ENCODE data around the gene NRP1. TPM values are rescaled to one million over a fixed set of nuclear protein-coding genes. Genes with fewer than 3 reads are reported as not detected.

NRP1 gene
- total RNA-seq, 1 donor = 173 TPM

DNA sequence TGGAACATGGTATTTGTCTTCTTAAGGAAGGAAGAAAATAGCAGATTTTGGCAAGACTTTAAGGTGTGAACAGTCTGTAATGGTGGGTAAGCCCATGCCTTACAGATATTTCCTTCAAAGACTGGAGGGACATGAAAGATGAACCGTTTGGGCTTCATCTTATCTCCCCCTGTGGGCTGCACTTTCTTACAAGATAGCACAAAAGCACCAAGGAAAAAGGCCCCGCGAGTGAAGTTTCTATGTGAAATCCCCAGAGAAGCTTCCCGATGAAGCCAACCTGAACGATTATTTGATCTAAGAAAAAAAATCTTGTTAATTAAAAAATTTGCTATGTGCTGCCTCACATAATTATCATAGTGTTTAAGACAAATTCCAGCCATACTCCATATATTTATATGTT is 91.5 kb downstream of the NRP1 start:
- H3K9me3 ChIP-seq (ENCODE audit: low read depth, low read length) = no peaks in the 10 kb centered on the region
- DNase-seq (ENCODE audit: insufficient read length, low spot score, missing footprints) = no peak
- H4K20me1 ChIP-seq (ENCODE audit: insufficient read depth, low read length) = no peaks in the 10 kb centered on the region

DNA sequence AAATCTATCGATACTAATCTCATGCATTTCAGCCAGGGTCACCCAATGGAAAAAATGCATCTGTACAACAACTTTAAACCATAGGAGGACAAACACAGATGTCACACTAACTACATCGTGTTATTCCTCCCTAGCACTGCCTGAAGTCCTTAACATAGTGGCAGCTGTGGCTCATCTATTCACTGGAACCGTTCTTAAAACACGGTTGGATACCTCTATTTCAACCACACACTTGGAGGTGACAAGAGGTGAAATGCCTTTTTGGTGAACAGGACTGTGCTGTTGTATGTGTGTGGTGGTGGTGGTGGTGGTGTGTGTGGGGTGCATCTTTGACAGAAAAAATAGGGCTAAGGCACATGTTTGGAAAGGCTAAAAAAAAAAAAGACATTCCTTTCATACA is 93.1 kb downstream of the NRP1 start:
- peaks cover 56% of the 10 kb centered on the region for H3K4me1 ChIP-seq (ENCODE audit: insufficient read depth, low read length)
- no peak for DNase-seq (ENCODE audit: insufficient read length, low spot score, missing footprints)
- H3K4me2 ChIP-seq (ENCODE audit: insufficient read depth, low read length) = peak overlapping the region; percentile 3
- no peak overlapping the region for H2AFZ ChIP-seq (ENCODE audit: low read length)
- H4K20me1 ChIP-seq (ENCODE audit: insufficient read depth, low read length) = no peaks in the 10 kb centered on the region
- H3K79me2 ChIP-seq (ENCODE audit: insufficient read depth, low read length) = peaks cover 12% of the 10 kb centered on the region
- peak overlapping the region; percentile 88 for H3K27ac ChIP-seq (ENCODE audit: low read depth, low read length)
- H3K36me3 ChIP-seq (ENCODE audit: insufficient read depth, low read length) = peaks cover 36% of the 10 kb centered on the region
- no peaks in the 10 kb centered on the region for H3K9me3 ChIP-seq (ENCODE audit: low read depth, low read length)
- TF ChIP-seq, protein P1, sequence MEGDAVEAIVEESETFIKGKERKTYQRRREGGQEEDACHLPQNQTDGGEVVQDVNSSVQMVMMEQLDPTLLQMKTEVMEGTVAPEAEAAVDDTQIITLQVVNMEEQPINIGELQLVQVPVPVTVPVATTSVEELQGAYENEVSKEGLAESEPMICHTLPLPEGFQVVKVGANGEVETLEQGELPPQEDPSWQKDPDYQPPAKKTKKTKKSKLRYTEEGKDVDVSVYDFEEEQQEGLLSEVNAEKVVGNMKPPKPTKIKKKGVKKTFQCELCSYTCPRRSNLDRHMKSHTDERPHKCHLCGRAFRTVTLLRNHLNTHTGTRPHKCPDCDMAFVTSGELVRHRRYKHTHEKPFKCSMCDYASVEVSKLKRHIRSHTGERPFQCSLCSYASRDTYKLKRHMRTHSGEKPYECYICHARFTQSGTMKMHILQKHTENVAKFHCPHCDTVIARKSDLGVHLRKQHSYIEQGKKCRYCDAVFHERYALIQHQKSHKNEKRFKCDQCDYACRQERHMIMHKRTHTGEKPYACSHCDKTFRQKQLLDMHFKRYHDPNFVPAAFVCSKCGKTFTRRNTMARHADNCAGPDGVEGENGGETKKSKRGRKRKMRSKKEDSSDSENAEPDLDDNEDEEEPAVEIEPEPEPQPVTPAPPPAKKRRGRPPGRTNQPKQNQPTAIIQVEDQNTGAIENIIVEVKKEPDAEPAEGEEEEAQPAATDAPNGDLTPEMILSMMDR (IDR thresholded peaks at IDR 0.05; ENCODE audit: extremely low read depth, low read depth, low read length) = no peak
- no peaks in the 10 kb centered on the region for H3K27me3 ChIP-seq (ENCODE audit: insufficient read depth, low read length)
- H3K4me3 ChIP-seq (ENCODE audit: insufficient read depth, low read length) = no peak overlapping the region

More for the DNA sequence above, 91.5 kb downstream of the NRP1 start:
- Histone ChIP-seq H3K27ac (ENCODE audit: low read depth, low read length) (no peak overlapping the region), H2AFZ (ENCODE audit: low read length) (no peak overlapping the region), H3K4me3 (ENCODE audit: insufficient read depth, low read length) (no peak overlapping the region), H3K36me3 (ENCODE audit: insufficient read depth, low read length) (peaks cover 45% of the 10 kb centered on the region), H3K4me2 (ENCODE audit: insufficient read depth, low read length) (no peak overlapping the region), H3K4me1 (ENCODE audit: insufficient read depth, low read length) (peaks cover 41% of the 10 kb centered on the region), H3K79me2 (ENCODE audit: insufficient read depth, low read length) (peaks cover 15% of the 10 kb centered on the region), H3K27me3 (ENCODE audit: insufficient read depth, low read length) (no peaks in the 10 kb centered on the region)
- TF ChIP-seq, protein P1 (IDR thresholded peaks at IDR 0.05; ENCODE audit: extremely low read depth, low read depth, low read length) = no peak

DNA sequence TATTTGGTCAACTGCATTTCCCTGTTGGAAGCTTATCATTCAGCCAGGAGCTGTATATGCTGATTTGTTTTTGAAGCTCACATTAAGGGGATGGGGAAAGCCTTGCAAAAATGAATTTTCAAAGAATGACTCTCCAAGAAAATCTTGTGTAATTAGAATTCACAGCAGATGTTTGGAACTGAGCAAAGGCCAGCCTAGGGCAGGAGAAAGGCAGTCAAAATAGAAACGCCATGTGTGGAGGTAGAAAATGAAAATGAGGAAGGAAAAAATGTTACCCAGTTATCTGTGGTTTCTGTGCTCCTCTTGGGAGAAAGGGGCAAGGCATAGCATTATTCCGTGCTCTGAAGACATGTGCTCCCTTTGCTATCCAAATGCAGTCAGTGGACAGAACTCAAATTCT is 93.5 kb downstream of the NRP1 start:
- H3K4me3 ChIP-seq (ENCODE audit: insufficient read depth, low read length) = no peak overlapping the region
- H4K20me1 ChIP-seq (ENCODE audit: insufficient read depth, low read length) = no peaks in the 10 kb centered on the region
- peak overlapping the region; percentile 3 for H3K4me2 ChIP-seq (ENCODE audit: insufficient read depth, low read length)
- peaks cover 11% of the 10 kb centered on the region for H3K79me2 ChIP-seq (ENCODE audit: insufficient read depth, low read length)
- no peak for DNase-seq (ENCODE audit: insufficient read length, low spot score, missing footprints)
- H3K27me3 ChIP-seq (ENCODE audit: insufficient read depth, low read length) = no peaks in the 10 kb centered on the region
- H2AFZ ChIP-seq (ENCODE audit: low read length) = no peak overlapping the region
- H3K27ac ChIP-seq (ENCODE audit: low read depth, low read length) = peak overlapping the region; percentile 88
- H3K36me3 ChIP-seq (ENCODE audit: insufficient read depth, low read length) = peaks cover 32% of the 10 kb centered on the region
- H3K4me1 ChIP-seq (ENCODE audit: insufficient read depth, low read length) = peaks cover 61% of the 10 kb centered on the region
- H3K9me3 ChIP-seq (ENCODE audit: low read depth, low read length) = no peaks in the 10 kb centered on the region
- TF ChIP-seq, protein P1 (IDR thresholded peaks at IDR 0.05; ENCODE audit: extremely low read depth, low read depth, low read length) = no peak

DNA sequence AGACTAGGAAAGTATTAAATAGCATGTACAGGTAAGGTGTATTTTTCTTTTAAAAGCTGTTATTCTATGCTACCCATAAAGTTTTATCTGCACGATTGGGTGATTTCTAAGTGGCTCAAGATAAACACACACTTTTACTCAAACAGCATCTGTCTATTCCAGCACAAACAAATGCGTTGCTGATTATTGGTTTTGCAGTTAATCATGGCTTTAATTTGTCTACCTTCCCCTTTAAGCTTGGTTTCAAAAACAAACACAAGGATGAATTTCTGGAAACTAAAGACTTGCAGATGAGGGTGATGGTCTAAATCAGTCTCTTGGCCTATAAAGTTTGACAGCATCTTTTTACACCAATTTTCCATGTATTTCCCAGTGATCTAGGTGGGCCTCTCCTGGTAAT is 94.2 kb downstream of the NRP1 start:
- H3K27ac ChIP-seq (ENCODE audit: low read depth, low read length) = peak overlapping the region; percentile 88
- no peak overlapping the region for H2AFZ ChIP-seq (ENCODE audit: low read length)
- H3K27me3 ChIP-seq (ENCODE audit: insufficient read depth, low read length) = no peaks in the 10 kb centered on the region
- peaks cover 67% of the 10 kb centered on the region for H3K4me1 ChIP-seq (ENCODE audit: insufficient read depth, low read length)
- H3K4me2 ChIP-seq (ENCODE audit: insufficient read depth, low read length) = no peak overlapping the region
- DNase-seq (ENCODE audit: insufficient read length, low spot score, missing footprints) = no peak
- H3K9me3 ChIP-seq (ENCODE audit: low read depth, low read length) = no peaks in the 10 kb centered on the region
- H3K79me2 ChIP-seq (ENCODE audit: insufficient read depth, low read length) = peaks cover 7% of the 10 kb centered on the region
- no peaks in the 10 kb centered on the region for H4K20me1 ChIP-seq (ENCODE audit: insufficient read depth, low read length)
- TF ChIP-seq, protein P1 (IDR thresholded peaks at IDR 0.05; ENCODE audit: extremely low read depth, low read depth, low read length) = no peak
- H3K36me3 ChIP-seq (ENCODE audit: insufficient read depth, low read length) = peaks cover 26% of the 10 kb centered on the region
- H3K4me3 ChIP-seq (ENCODE audit: insufficient read depth, low read length) = no peak overlapping the region
